Measurements from ENCODE around the gene GPRASP2. TPM values are rescaled to one million over a fixed set of nuclear protein-coding genes. Genes with fewer than 3 reads are reported as not detected.

The GPRASP2 gene
- total RNA-seq, 1 donor from 2014 or later: 10.6 TPM

GRCh38 chrX:102745513-102745856, 33.2 kb downstream of the GPRASP2 start:
- Mint-ChIP-seq H3K4me1 (ENCODE audit: unreplicated experiment) (peaks cover 1% of the 10 kb centered on the region), H3K36me3 (ENCODE audit: unreplicated experiment) (no peaks in the 10 kb centered on the region), H3K27me3 (ENCODE audit: unreplicated experiment) (no peaks in the 10 kb centered on the region), H3K4me3 (ENCODE audit: unreplicated experiment) (no peak overlapping the region), H3K9me3 (ENCODE audit: unreplicated experiment) (peaks cover 9% of the 10 kb centered on the region), H3K27ac (ENCODE audit: unreplicated experiment) (no peak overlapping the region)
- no peak for TF ChIP-seq CTCF (IDR thresholded peaks at IDR 0.05)
- DNase-seq (ENCODE audit: extremely low spot score, unreplicated experiment): no peak

- DNase-seq (ENCODE audit: extremely low spot score, unreplicated experiment): no peak
- Mint-ChIP-seq H3K27me3 (ENCODE audit: unreplicated experiment) (no peaks in the 10 kb centered on the region), H3K27ac (ENCODE audit: unreplicated experiment) (no peak overlapping the region), H3K4me3 (ENCODE audit: unreplicated experiment) (no peak overlapping the region), H3K36me3 (ENCODE audit: unreplicated experiment) (no peaks in the 10 kb centered on the region), H3K4me1 (ENCODE audit: unreplicated experiment) (no peaks in the 10 kb centered on the region), H3K9me3 (ENCODE audit: unreplicated experiment) (peaks cover 9% of the 10 kb centered on the region)
- no peak for TF ChIP-seq CTCF (IDR thresholded peaks at IDR 0.05)
These were observed 33.8 kb downstream of the GPRASP2 start for GRCh38 chrX:102745857-102746584.

DNA sequence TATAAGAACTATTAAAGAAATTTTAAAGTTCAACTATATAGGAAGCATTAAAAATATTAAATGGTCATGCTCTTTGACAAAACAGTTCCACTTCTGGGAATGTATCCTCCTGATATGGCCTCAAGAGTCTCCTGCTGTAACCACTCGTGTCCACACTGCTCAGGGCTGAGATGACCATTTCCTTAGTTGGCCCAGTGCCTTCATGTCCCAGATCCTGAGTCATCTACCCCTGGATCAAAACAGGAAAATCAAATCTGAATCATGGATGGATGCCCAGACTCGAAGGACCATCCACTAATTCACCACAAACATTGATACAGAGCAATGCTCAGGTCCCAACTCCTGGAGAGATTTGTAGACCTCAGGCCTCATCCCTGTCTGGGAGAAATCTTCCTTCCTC, 53.0 kb downstream of the GPRASP2 start:
- H3K27ac Mint-ChIP-seq (ENCODE audit: unreplicated experiment): no peak overlapping the region
- no peak for TF ChIP-seq CTCF (IDR thresholded peaks at IDR 0.05)
- no peaks in the 10 kb centered on the region for H3K36me3 Mint-ChIP-seq (ENCODE audit: unreplicated experiment)
- no peaks in the 10 kb centered on the region for H3K27me3 Mint-ChIP-seq (ENCODE audit: unreplicated experiment)
- peaks cover 5% of the 10 kb centered on the region for H3K4me1 Mint-ChIP-seq (ENCODE audit: unreplicated experiment)
- no peak overlapping the region for H3K4me3 Mint-ChIP-seq (ENCODE audit: unreplicated experiment)
- DNase-seq (ENCODE audit: extremely low spot score, unreplicated experiment): no peak
- peaks cover 4% of the 10 kb centered on the region for H3K9me3 Mint-ChIP-seq (ENCODE audit: unreplicated experiment)

DNA sequence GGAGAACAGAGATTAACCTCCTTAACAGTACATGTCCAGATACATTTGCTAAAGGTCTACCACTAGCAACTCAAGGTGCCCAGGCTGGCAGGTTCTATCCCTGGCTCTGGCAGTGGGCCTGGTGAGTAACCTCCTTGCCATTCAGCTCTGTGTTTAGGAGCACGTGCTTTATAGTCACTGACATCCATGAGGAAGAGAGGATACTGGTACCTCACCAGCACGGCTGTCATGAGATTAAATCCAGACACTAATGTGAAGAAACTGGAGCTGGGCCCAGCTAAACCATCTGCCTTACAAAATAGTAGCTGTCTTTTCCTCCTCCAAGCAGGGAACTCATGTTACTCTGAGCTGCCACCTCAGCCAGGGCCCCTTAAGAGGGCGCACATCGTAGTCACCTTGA, 53.6 kb downstream of the GPRASP2 start:
- Mint-ChIP-seq H3K4me1 (ENCODE audit: unreplicated experiment) (peaks cover 5% of the 10 kb centered on the region), H3K36me3 (ENCODE audit: unreplicated experiment) (no peaks in the 10 kb centered on the region), H3K4me3 (ENCODE audit: unreplicated experiment) (no peak overlapping the region), H3K9me3 (ENCODE audit: unreplicated experiment) (peaks cover 4% of the 10 kb centered on the region), H3K27me3 (ENCODE audit: unreplicated experiment) (no peaks in the 10 kb centered on the region), H3K27ac (ENCODE audit: unreplicated experiment) (no peak overlapping the region)
- no peak for DNase-seq (ENCODE audit: extremely low spot score, unreplicated experiment)
- TF ChIP-seq CTCF (IDR thresholded peaks at IDR 0.05): no peak

DNA sequence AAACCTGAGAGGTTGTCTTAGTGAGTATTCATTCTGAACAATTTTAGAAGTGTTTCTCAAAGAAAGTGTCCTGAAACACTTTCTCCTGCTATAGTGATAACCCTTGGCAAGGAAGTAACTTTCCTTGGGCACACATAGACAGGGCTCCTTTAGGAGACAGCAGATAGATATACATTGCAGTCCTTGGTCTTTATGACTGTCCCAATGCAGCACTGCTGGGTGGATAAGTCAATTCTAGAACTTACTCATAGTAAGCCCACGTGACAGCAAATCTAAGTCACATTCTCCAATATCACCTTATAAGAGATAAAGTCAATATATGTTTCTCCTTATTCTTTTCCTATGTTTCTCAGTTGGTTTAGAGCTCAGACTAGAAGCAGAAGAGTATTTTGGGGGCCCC, 55.0 kb downstream of the GPRASP2 start:
- H3K27ac Mint-ChIP-seq (ENCODE audit: unreplicated experiment): no peak overlapping the region
- H3K4me3 Mint-ChIP-seq (ENCODE audit: unreplicated experiment): no peak overlapping the region
- H3K36me3 Mint-ChIP-seq (ENCODE audit: unreplicated experiment): no peaks in the 10 kb centered on the region

More for the DNA sequence above, 55.0 kb downstream of the GPRASP2 start:
- TF ChIP-seq CTCF (IDR thresholded peaks at IDR 0.05): no peak
- Mint-ChIP-seq H3K4me1 (ENCODE audit: unreplicated experiment) (peaks cover 5% of the 10 kb centered on the region), H3K27me3 (ENCODE audit: unreplicated experiment) (no peaks in the 10 kb centered on the region), H3K9me3 (ENCODE audit: unreplicated experiment) (peaks cover 4% of the 10 kb centered on the region)
- no peak for DNase-seq (ENCODE audit: extremely low spot score, unreplicated experiment)

Other genes with a start within 250 kb of the GPRASP2 start
- not detected in 2 replicates for gene TCP11X2, start 240.6 kb upstream of the GPRASP2 start, total RNA-seq
- 5.9 and 6.6 TPM in 2 replicates for gene TMSB15A, start 195.7 kb upstream of the GPRASP2 start, total RNA-seq
- gene ARMCX5, start 112.9 kb upstream of the GPRASP2 start, total RNA-seq: 14.3 and 17.2 TPM in 2 replicates
- 3.3 and 3.5 TPM in 2 replicates for gene GPRASP1, start 61.0 kb upstream of the GPRASP2 start, total RNA-seq
- gene GPRASP3, start 8.3 kb downstream of the GPRASP2 start, total RNA-seq: 4.9 and 5.6 TPM in 2 replicates
- gene RAB40AL, start 224.8 kb downstream of the GPRASP2 start, total RNA-seq: 0.81 and 1.3 TPM in 2 replicates

All from osteocyte (in vitro differentiated cells).